Measurements from ENCODE around the gene RHOC.

The RHOC gene

DNA sequence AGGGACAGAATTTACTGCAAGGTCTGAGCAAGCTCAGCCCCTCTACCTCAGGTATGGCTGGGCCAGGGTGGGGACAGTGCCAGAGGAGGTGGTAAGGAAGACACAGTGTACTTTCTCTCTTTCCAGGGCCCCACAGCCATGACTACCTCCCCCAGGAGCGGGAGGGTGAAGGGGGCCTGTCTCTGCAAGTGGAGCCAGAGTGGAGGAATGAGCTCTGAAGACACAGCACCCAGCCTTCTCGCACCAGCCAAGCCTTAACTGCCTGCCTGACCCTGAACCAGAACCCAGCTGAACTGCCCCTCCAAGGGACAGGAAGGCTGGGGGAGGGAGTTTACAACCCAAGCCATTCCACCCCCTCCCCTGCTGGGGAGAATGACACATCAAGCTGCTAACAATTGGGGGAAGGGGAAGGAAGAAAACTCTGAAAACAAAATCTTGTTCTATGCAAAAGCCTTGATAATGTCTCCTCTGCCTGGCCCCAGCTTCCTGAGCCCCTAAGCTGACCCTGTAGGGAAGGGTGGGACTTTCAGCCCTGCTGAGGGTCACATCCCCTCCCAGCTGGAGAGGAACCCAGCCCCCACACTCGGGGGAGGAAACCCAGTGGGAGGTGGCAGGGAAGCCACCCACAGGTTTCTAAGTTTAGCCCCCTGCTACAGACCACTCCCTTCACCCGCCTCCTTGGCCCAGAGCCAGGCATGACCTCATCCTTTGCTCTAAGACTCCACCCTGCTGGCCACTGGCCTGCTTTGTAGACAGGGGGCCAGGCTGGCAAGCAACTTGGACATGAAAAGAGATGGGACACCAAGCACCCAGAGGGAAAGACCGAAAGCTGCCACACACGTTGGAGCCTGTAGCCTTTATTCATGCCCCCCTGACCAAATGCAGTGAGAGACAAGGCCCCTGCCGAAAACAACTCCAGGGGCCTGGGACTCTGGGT lies 6.4 kb downstream of the RHOC start (continued):
- TF ChIP-seq ZNF24 (tag by site-specific recombination; IDR thresholded peaks at IDR 0.05), result peak; percentile 88
- TF ChIP-seq ZNF585B (tag by site-specific recombination; IDR thresholded peaks at IDR 0.05), result no peak
- TF ChIP-seq, protein P1, sequence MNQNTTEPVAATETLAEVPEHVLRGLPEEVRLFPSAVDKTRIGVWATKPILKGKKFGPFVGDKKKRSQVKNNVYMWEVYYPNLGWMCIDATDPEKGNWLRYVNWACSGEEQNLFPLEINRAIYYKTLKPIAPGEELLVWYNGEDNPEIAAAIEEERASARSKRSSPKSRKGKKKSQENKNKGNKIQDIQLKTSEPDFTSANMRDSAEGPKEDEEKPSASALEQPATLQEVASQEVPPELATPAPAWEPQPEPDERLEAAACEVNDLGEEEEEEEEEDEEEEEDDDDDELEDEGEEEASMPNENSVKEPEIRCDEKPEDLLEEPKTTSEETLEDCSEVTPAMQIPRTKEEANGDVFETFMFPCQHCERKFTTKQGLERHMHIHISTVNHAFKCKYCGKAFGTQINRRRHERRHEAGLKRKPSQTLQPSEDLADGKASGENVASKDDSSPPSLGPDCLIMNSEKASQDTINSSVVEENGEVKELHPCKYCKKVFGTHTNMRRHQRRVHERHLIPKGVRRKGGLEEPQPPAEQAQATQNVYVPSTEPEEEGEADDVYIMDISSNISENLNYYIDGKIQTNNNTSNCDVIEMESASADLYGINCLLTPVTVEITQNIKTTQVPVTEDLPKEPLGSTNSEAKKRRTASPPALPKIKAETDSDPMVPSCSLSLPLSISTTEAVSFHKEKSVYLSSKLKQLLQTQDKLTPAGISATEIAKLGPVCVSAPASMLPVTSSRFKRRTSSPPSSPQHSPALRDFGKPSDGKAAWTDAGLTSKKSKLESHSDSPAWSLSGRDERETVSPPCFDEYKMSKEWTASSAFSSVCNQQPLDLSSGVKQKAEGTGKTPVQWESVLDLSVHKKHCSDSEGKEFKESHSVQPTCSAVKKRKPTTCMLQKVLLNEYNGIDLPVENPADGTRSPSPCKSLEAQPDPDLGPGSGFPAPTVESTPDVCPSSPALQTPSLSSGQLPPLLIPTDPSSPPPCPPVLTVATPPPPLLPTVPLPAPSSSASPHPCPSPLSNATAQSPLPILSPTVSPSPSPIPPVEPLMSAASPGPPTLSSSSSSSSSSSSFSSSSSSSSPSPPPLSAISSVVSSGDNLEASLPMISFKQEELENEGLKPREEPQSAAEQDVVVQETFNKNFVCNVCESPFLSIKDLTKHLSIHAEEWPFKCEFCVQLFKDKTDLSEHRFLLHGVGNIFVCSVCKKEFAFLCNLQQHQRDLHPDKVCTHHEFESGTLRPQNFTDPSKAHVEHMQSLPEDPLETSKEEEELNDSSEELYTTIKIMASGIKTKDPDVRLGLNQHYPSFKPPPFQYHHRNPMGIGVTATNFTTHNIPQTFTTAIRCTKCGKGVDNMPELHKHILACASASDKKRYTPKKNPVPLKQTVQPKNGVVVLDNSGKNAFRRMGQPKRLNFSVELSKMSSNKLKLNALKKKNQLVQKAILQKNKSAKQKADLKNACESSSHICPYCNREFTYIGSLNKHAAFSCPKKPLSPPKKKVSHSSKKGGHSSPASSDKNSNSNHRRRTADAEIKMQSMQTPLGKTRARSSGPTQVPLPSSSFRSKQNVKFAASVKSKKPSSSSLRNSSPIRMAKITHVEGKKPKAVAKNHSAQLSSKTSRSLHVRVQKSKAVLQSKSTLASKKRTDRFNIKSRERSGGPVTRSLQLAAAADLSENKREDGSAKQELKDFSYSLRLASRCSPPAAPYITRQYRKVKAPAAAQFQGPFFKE (tag by site-specific recombination; IDR thresholded peaks at IDR 0.05; ENCODE audit: borderline replicate concordance), result no peak
- TF ChIP-seq ZNF777 (tag by site-specific recombination; IDR thresholded peaks at IDR 0.05; ENCODE audit: borderline replicate concordance), result no peak
- TF ChIP-seq, protein P2, sequence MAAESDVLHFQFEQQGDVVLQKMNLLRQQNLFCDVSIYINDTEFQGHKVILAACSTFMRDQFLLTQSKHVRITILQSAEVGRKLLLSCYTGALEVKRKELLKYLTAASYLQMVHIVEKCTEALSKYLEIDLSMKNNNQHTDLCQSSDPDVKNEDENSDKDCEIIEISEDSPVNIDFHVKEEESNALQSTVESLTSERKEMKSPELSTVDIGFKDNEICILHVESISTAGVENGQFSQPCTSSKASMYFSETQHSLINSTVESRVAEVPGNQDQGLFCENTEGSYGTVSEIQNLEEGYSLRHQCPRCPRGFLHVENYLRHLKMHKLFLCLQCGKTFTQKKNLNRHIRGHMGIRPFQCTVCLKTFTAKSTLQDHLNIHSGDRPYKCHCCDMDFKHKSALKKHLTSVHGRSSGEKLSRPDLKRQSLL (tag by site-specific recombination; IDR thresholded peaks at IDR 0.05), result 0 out of 2 replicates have a peak, but pooled peaks have one; percentile 5
- peak; percentile 93 for TF ChIP-seq KLF8 (tag by site-specific recombination; IDR thresholded peaks at IDR 0.05)
- peak; percentile 85 for TF ChIP-seq IKZF3 (tag by site-specific recombination; IDR thresholded peaks at IDR 0.05)
- no peak for TF ChIP-seq ZNF112 (tag by site-specific recombination; IDR thresholded peaks at IDR 0.05)
- peak; percentile 65; the same call in 1 of the 2 replicates for TF ChIP-seq ZNF10 (tag by site-specific recombination; IDR thresholded peaks at IDR 0.05)
- peak; percentile 73 for TF ChIP-seq ZBTB17 (tag by site-specific recombination; IDR thresholded peaks at IDR 0.05)
- peak; percentile 73; the same call in 1 of the 2 replicates for TF ChIP-seq ZNF558 (tag by site-specific recombination; IDR thresholded peaks at IDR 0.05)
- peak; percentile 96 for TF ChIP-seq SP7 (tag by site-specific recombination; IDR thresholded peaks at IDR 0.05)
- peak; percentile 57; the same call in 1 of the 2 replicates for TF ChIP-seq ZNF692 (tag by site-specific recombination; IDR thresholded peaks at IDR 0.05)
- TF ChIP-seq HOXC10 (CRISPR knock-in tag; IDR thresholded peaks at IDR 0.05), result no peak
- TF ChIP-seq ZSCAN30 (tag by site-specific recombination; IDR thresholded peaks at IDR 0.05), result peak; percentile 76
- TF ChIP-seq ZNF184 (tag by site-specific recombination; IDR thresholded peaks at IDR 0.05), result peak; percentile 96
- TF ChIP-seq ZNF571 (tag by site-specific recombination; IDR thresholded peaks at IDR 0.05), result no peak
- TF ChIP-seq, protein P3, sequence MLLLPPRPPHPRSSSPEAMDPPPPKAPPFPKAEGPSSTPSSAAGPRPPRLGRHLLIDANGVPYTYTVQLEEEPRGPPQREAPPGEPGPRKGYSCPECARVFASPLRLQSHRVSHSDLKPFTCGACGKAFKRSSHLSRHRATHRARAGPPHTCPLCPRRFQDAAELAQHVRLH (tag by site-specific recombination; IDR thresholded peaks at IDR 0.05), result no peak
- no peak for TF ChIP-seq ZNF560 (tag by site-specific recombination; IDR thresholded peaks at IDR 0.05; ENCODE audit: borderline replicate concordance)
- TF ChIP-seq ZNF514 (tag by site-specific recombination; IDR thresholded peaks at IDR 0.05), result no peak
- TF ChIP-seq, protein P4, sequence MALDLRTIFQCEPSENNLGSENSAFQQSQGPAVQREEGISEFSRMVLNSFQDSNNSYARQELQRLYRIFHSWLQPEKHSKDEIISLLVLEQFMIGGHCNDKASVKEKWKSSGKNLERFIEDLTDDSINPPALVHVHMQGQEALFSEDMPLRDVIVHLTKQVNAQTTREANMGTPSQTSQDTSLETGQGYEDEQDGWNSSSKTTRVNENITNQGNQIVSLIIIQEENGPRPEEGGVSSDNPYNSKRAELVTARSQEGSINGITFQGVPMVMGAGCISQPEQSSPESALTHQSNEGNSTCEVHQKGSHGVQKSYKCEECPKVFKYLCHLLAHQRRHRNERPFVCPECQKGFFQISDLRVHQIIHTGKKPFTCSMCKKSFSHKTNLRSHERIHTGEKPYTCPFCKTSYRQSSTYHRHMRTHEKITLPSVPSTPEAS (tag by site-specific recombination; IDR thresholded peaks at IDR 0.05), result peak; percentile 22; the same call in 1 of the 2 replicates
- no peak for TF ChIP-seq ZNF707 (tag by site-specific recombination; IDR thresholded peaks at IDR 0.05)
- TF ChIP-seq ZNF830 (tag by site-specific recombination; IDR thresholded peaks at IDR 0.05; ENCODE audit: low read depth), result no peak
- TF ChIP-seq ZNF561 (tag by site-specific recombination; IDR thresholded peaks at IDR 0.05; ENCODE audit: borderline replicate concordance), result peak; percentile 96
- peak; percentile 97 for TF ChIP-seq ZNF423 (tag by site-specific recombination; IDR thresholded peaks at IDR 0.05)
- peak; percentile 34; the same call in 1 of the 2 replicates for TF ChIP-seq GLI2 (tag by site-specific recombination; IDR thresholded peaks at IDR 0.05; ENCODE audit: borderline replicate concordance, low read depth)

Measured in HEK293 (cell line).